OCI-LY3 (cell line): ENCODE measurements around the gene MXD1.

Experiments used
- CTCF ChIP-seq: fragments of 200-600, 300-600 bp; sonication (generic); IDR thresholded peaks from 2 replicates; pipeline ENCODE4 v1.5.1; 2014; ENCODE audit warnings: antibody characterized with exemption, low read length, low read depth
- EZH2phosphoT487 ChIP-seq: fragments of 200-600 bp; shearing (Covaris generic); IDR thresholded peaks from 2 replicates; pipeline ENCODE4 v1.6.1; 2018; ENCODE audit warnings: antibody characterized with exemption, mixed run types, low read depth

- TF ChIP-seq CTCF (no peak), EZH2phosphoT487 (no peak)
These were observed 19.1 kb downstream of the MXD1 start for GRCh38 chr2:69933839-69934613.
